GM18517 (cell line): Measurements from ENCODE around the gene TUBB4A.

Experiments
- ATAC-seq: cut with Tn5 transposase; IDR thresholded peaks from one replicate; pipeline ENCODE4 v1.9.1; 2021; ENCODE audit warnings: mild to moderate bottlenecking, moderate library complexity; ENCODE audit not compliant: unreplicated experiment

The TUBB4A gene

DNA sequence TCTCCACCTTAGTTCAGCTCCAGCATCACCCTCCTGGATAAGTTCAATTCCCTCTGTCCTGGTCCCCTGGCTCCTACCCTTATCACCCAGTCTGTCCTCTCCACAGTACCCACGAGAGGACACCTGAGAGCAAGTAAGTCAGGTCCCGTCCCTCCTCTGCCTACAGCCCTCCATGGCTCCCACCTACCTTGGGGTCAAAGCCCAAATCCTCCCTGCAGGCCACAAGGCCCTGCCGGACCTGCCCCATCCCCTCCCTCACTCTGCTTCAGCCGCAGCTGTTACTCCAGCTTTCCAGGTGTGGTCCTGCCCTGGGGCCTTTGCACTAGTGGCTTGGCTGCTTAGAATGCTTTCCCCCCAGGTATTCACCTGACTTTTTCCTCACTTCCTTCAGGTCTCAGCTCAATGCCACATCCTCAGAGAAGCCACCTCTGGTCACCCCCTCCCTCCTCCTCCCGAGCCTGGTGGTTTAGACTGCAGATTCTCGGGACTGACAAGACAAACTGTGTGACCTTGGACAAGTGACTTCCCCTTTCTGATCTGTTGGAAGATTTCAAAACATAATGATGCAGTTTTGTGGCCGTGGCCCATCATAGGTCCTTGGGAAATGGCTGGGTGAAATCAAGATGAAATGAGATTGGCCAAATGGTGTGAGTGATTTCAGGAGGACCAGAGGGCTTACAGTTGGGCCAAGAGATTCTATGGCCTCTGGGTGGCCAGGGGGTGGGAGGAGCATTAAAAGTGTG, 3.6 kb downstream of the TUBB4A start:
- no peak for ATAC-seq

DNA sequence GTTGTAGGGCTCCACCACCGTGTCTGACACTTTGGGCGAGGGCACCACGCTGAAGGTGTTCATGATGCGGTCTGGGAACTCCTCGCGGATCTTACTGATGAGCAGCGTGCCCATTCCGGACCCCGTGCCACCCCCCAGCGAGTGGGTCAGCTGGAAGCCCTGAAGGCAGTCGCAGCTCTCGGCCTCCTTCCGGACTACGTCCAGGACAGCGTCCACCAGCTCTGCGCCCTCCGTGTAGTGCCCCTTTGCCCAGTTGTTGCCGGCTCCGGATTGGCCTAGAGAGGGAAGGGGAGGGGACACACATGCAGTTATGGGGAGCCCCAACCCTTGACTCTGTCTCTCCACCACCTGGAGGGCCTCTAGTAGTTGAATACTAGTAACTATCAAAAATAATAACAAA, 6.2 kb downstream of the TUBB4A start:
- no peak for ATAC-seq

DNA sequence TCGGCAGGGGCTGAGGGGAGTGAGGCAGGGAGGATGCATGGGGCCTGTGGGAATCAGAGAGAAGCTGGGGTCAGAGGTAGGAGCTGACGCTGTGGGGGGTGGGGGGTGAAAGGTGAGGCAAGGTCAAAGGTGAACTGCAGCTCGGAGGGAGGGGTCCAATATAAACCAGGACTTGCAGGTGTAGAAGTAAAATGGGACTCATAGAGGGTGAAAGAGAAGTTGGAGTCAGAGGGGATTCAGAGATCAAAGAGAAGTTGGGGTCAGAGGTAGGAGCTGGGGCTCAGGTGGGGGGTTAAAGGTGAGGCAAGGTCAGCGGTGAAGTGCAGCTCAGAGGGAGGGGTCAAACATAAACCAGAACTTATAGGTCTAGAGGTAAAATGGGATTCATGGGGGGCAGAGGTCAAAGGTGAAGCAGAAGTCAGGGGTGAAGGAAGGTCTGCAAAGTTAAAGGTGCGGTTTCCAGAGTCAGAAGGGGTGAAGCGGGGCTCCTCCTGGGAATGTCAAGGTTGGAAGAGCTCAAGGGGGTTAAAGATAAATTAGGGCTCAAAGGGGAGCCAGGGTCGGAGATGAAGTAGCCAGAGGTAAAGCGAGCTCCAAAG, 7.6 kb downstream of the TUBB4A start:
- ATAC-seq: no peak

DNA sequence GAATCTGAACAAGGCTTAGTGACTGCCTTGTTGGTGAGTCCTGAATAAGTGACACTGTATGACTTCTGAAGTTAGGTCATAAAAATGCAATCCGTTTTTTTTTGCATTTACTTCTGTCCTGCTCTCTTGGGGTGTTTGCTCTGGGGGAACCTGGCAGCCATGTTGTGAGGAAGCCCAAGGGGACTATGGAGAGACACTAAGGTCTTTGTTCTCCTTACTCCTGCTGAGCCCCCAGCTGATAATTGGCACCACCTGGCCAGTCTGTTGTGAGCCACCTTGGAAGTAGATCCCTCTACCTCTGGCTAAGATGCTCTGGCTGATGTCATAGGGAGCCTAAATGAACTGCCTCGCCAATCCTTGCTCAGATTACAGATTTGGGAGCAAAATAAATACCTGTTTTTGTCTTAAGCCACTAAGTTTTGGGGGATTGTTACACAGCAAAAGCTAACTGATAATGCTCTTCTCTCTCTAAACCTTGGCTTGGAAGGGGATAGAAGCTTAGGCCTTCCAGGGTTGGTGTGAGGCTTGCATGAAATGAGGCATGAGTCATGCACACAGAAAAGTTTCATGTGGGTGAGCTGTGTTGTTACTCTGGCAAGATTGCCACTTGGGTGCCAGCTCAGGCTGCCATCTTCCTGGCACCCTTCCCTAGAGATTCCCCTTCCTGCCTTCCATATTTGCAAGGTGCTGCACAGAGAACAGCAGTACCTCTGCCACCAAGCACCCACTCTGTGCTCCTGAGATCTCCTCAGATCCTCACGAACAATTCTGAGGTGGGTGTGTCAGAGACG, 10.1 kb downstream of the TUBB4A start:
- no peak for ATAC-seq

DNA sequence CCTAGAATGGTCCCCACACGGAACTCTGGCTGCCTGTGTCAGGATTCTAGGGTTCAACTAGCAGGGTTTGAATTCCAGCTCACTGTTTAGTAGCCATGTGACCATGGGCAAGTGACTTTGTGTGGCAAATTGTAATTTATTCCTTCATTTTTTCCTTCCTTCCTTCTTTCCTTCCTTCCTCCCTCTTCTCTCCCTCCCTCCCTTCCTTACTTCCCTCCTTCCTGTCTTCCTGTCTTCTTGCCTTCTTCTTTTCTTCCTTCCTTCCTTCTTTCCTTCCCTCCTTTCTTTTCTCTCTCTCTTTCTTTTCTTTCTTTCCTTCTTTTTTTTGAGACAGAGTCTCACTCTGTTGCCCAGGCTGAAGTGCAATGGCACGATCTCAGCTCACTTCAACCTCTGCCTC, 12.0 kb downstream of the TUBB4A start:
- no peak for ATAC-seq

DNA sequence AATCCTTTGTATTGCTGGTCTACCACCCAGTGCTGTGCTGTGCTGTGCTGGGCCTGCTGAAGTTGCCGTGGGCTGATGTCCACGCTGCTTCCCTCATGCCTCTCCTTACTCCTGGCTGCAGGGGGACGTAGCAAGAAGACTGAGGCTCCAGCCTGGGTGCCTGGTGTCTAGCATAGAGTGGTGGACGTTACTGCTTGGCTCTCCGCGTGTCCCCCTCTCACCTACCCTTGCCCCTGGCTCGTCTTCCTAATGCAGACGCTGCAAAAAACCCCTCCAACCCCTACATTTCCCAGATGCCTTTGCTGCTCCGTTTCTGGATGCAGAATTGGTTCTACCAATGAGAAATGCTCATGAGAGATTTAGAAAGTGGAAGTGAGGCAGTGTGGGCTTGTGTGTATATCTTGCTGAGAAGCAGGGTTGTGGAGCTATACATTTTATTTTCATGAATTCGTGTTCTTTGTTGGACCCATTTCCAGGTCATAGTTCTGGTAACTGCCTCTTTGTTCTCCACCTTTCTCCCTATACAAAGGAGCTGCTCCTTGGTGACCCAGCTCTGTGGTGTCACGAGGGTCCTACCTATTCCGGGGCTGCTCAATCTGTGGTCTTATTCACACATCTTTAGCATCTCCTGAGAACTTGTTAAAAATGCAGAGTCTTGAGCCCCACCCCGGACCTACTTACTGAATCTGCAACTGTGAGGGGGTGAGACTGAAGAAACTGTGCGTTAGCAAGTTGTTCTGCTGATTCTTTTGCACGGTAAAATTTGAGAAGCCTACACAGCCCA, 12.6 kb downstream of the TUBB4A start:
- ATAC-seq: no peak

DNA sequence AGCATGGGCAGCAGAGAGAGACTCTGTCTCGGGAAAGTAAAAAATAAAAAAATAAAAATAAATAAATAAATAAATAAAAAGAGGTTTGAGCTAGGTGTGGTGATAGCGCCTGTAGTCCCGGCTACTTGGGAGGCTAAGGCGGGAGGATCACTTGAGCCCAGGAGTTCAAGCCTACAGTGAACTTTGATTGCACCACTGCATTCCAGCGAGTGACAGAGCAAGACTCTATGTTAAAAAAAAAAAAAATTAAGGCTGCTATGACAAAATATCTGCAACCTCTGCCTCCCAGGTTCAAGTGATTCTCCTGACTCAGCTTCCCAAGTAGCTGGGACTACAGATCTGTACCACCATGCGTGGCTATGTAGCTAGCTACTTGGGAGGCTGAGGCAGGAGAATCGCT, 17.3 kb downstream of the TUBB4A start:
- ATAC-seq: no peak

DNA sequence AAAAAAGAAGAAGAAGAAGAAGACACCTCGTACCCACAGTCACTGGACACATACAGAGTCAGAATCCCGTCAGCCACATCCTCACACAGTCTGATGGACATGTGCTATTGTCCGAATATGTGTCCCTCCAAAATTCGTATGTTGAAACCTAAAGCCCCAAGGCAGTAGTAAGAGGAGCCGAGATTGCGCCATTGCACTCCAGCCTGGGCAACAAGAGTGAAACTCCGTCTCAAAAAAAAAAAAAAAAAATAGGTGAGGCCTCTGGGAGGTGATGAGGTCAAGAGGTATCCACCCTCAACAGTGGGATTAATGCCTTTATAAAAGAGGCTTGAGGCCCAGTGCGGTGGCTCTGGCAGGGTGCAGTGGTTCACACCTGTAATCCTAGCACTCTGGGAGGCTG, 17.9 kb downstream of the TUBB4A start:
- no peak for ATAC-seq

DNA sequence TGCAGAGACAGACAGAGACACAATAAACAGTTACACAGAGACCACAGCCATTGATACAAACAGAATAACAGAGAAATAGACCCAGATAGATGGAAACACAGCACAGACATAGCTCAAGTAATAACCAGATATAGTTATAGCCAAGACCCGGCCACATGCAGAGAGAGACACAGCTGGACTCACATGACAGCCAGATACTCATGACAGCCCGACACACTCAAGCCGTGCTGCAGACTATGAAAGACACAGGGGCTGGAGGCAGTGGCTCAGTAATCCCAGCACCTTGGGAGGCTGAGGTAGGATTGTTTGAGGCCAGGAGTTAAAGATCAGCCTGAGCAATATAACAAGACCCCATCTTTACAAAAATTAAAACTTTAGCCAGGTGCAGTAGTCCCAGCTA, 18.9 kb downstream of the TUBB4A start:
- ATAC-seq: no peak

DNA sequence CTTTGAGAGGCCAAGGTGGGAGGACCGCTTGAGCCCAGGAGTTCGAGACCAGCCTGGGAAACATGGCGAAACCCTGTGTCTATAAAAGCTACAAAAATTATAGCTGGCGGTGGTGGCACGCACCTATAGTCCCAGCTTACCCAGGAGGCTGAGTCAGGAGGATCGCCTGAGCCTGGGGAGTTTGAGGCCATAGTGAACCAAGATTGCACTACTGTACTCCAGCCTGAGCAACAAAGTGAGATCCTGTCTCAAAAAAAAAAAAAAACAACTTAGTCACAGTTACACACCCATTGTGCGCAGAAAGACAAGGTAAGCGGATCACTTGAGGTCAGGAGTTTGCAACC, 19.8 kb downstream of the TUBB4A start:
- ATAC-seq: no peak

DNA sequence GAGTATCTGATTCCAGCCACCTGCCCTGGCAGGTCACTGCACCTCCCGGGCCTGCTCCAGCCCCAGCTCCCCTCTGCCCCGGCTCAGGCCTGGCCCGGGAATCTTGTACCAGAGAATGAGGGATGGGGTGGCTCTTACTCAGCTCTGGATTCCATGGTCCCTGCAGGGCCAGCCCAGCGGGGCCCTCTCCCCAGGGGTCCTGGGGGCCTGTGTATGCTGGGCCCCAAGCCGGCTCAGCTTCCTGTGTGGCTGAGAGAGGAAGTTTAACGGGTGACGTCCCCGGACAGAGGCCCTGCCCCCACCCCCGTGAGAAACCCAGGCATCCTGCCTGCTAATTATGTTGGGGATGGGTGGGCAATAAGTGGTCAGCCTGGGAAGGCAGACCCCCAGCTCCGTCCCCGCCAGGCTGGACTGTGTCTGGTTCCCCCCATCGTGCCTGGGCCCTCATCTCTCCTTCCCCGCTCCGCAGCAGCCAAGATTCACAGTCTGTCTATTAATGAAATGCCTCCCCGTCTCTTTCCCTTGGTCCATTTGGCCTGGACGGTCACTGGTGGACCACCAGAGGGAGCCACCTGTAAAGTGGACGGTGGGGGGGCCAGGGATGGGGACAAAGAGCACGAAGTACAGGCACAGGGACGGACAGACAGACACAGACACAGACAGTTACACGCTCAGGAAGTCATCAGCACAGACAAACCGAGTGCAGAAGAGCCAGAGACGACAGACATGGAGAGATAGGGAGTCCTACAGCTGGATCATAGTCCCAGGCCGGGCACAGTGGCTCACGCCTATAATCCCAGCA, 20.4 kb downstream of the TUBB4A start, which contains the start of gene DENND1C:
Gene DENND1C, minus strand, starts transcription at position 247 of the 802 bp plus-strand sequence. Its CDS starts 92 bp downstream, at position 155.
- no peak for ATAC-seq

DNA sequence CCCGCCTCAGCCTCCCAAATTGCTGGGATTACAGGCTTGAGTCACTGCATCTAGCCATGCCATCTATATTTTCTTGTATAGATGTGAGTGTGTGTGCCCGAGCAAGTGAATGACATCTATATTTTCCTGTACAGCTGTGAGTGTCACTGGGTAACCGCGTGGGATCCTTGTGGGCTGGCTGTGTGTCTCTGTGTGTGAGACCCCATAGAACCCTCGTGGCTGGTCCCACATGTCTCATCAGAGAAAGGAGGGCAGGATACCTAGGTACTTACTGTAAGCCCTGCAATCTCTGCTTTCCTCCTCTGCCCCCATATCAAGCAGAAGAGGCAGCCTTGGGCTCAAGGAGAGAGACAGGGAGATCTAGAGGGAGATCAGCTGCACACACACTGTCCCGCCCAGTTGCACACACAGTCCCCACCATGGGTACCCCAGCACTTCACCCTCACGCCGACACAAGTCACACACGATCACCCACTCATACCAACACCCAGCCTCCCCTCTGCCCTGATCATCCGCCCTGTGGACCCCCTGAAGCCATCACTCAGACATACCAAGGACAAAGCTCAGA, 21.2 kb downstream of the TUBB4A start:
- no peak for ATAC-seq

DNA sequence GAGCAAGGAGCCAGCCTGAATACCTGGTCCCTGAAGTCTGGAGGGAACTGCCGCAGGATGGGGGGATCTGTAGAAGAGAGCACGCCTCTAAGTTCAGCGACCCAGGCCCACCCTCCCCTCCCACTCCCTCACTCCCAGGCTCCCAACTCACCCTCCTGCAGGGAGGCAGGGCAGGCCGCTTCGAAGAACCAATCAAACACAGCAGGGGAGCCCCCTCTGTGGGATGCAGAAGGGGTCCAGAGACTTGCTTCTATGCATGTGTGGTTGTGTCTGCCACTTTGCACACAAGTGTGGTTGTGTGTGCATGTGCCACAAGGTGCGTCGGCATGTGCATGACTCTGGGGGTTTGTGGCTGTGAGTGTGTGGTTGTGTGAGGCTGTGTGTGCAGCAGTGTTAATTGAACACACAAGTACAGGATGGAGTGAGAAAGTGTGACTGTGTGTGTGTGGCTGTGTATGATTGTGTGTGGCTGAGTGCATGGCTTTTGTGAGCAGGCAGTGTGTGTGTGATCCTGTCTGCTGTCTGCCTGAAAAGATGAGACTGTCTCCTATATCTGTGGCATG, 22.2 kb downstream of the TUBB4A start:
- no peak for ATAC-seq

DNA sequence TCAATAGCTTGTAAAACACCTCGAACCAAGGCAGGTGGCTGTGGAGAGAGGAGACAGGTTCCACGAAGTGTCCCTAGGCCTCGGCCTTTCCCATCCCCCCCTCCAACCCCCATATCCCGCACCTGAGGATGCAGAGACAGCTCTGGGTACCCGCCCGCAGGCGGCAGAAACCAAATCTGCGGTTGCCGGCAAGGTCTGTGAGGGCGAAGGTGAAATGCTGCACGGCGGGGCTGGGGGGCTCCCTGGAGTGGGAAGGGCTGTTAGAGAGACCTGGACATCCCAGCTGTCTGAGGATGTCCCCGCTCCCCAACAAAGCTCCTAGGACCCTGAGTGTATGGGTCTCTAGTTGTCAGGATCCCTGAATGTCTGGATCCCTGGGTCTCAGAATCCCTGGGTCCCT, 23.3 kb downstream of the TUBB4A start:
- no peak for ATAC-seq

DNA sequence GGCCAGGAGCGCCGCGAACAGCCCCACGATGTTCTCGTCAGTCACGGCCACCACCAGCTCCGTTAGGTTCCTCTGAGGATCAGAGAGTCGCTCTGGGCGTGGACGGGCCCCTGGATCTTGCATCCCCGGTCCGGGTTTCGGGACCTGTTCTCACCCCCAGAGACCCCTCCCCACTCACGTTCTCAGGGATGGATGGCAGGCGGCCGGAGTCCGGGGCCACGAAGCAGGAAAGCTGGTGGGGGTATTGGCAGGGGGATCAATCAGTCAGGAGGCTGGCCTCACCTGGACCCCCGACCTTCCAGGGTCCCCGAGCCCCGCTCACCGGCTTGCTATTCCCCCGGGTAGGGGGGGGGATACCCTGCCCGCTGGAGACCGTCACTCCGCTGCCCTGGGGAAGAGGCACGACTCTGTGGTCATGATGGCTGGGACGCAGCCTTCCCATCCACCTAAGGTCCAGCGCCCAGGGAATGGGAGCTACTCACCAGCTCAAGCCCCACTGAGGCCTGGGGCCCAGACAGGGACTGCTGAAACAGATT, 25.1 kb downstream of the TUBB4A start:
- no peak for ATAC-seq

DNA sequence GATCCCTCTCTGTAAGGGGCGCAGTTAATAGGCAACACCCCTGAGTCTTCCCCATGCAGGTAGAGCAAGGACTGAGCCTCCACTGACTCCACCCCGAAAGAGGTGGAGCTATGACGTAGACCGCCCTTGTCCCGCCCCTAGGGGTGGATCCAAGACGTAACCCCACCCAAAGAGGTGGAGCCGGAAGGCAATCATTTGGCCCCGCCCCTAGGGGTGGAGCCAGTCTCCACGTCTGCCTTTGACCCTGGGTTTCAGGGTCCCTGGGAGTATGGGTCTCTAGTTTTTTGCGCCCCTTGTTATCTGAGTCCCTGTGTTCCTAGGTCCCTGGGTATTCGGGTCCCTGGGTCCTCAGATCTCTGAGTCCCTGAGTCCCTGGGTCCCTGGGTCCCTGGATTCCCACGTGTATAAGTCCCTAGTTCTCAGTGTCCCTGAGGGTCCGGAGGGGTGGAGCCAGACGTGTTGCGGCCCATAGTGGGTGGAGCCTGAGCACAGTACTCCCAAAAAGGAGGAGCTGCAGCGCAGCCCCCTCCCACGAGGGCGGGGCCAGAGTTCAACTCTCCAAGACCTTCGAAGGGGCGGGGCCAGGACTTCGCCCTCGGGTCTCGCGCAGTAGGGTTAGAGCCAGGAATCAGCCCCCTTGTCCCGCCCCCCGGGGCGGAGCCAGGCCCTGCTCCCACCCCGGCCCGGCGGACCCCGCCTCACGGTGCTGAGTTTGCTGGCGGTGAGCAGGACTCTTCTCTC, 25.8 kb downstream of the TUBB4A start:
- ATAC-seq: no peak

DNA sequence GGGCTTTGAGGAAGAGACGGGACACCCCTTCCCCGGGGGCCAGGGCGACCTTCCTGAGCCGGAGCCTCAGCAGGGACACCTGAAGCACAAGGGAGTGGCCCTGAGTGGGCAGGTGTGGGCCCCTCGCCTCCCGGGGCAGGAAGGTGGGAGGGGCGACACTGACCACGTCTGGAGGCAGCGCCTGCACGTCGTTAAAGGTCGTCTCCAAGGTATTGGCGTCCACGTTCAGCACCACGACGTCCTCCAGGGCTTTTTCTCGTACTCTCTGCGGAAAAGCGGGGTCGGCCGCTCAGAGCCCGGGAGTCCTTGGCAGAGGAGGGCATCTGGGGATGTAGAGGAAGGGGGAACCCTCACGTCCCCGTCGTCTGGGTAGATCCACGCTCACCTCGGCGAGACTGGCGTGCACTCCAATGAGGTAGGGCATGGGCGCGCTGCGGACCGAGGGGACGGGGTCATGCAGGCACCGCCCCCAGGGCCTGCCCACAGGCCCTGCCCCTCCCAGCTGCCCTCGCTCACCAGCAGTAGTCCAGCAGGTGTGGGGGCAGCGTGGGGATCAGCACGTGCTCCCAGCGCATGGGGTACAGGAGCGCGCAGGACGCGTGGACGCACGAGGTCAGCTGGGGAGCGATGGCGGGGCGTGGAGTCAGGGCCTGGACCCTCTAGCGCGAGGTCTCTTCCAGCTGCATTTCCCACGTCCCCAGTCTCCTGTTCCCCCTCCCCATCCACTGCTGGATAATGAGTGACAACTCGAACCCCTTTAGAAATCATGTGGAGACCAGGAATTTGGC, 26.6 kb downstream of the TUBB4A start:
- no peak for ATAC-seq

DNA sequence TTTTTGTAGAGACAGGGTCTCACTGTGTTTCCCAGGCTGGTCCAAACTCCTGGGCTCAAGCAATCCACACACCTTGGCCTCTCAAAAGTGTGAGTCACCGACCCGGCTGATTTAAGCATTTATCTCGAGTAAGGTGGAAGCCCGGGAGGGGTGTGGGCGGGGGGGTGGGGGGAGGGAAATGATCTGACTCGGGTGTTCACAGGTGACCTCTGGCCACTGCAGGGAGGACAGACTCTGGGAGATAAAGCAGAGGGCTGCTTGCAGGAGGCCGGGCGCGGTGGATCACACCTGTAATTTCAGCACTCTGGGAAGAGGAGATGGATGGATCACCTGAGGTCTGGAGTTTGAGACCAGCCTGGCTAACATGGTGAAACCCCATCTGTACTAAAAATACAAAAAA, 28.5 kb downstream of the TUBB4A start:
- ATAC-seq: no peak
